GM10266 (cell line): Measurements from ENCODE around the gene LTO1.

Experiments used
- DNase-seq: peaks from one replicate; pipeline ENCODE4 v3.0.0; 2012; ENCODE audit errors: extremely low spot score
- CTCF ChIP-seq: IDR thresholded peaks from 2 replicates; pipeline ENCODE4 v1.5.1; 2012; ENCODE audit warnings: mild to moderate bottlenecking, low read depth; ENCODE audit not compliant: control insufficient read depth, insufficient read depth; ENCODE audit errors: missing control alignments

LTO1 gene

GRCh38 chr11:69666752-69667536, 8.2 kb downstream of the LTO1 start:
- DNase-seq: no peak

DNA sequence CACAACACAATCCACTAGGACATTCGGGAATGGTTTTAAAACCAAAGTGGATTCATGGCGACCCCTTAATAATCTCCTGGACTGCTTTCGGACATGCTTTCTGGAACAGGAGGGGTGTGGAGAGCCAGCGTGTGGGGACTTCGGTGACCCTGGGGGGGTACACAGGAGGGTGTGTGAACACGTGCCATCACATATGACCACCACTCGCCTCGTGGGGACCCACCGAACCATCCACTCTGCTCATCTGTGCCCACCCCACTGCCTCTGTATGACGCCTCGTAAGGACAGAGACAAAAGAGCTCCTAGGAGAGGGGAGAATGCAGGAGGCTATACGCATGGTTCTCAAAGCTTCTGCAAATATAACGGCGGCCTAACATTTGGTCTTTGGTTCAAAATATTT, 8.9 kb downstream of the LTO1 start:
- no peak for DNase-seq
- no peak for TF ChIP-seq CTCF

More at GRCh38 chr11:69666752-69667536, 8.2 kb downstream of the LTO1 start:
- TF ChIP-seq CTCF: no peak

GRCh38 chr11:69665669-69666068, 9.5 kb downstream of the LTO1 start:
- no peak for DNase-seq

DNA sequence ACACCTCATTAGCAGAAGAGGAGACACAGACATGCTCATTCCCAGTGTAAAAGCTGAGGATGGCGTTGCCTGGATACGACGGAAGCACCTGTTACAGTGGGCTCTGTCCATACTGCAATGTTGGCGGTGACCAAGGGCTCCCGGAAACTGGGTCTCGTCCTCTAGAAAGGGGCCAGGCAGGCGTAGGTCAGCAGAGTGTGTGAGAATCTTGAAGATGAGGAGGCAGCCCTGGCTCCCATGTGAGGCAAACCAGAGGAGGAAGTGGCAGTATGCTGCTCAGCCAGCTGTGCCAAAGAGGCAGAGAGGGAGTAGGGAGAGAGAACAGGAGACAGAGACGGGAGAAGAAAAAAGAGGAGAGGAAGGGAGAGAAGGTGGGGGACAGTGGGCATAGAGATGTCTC, 10.3 kb downstream of the LTO1 start:
- no peak for DNase-seq
- TF ChIP-seq CTCF: no peak

More at GRCh38 chr11:69665669-69666068, 9.5 kb downstream of the LTO1 start:
- no peak for TF ChIP-seq CTCF

GRCh38 chr11:69664103-69664775, 10.9 kb downstream of the LTO1 start:
- TF ChIP-seq CTCF: no peak
- DNase-seq: no peak

- no peak for TF ChIP-seq CTCF
- DNase-seq: no peak
Measured at GRCh38 chr11:69663326-69663725, 11.8 kb downstream of the LTO1 start.

DNA sequence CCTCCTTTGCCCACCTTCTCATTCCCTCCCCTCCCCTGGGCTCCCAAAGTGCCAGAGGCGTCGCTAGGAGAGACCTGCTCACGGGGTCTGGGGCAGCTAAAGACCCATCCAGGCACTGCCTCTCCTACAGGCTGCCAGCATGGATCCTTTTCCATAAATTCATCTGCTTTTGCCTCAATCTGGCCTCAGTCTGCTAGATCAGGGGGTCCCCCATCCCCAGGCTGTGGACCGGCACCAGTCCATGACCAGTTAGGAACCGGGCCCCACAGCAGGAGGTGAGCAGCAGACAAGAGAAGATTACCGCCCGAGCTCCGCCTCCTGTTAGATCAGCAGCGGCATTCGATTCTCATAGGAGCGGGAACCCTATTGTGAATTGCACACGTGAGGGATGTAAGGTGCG, 12.3 kb downstream of the LTO1 start:
- DNase-seq: no peak
- no peak for TF ChIP-seq CTCF
